Stimulated activated CD8-positive, alpha-beta memory T cell treated with anti-CD3 and anti-CD28 coated beads, Interleukin-2, amount 100 ng/mL, for 48 hours (primary cell): ENCODE data around the gene CDC14A.
"Not testable (repeated sequence)": the region's sequence is repeated elsewhere in the genome, so short reads cannot be mapped to it uniquely, and the experiment has no call there.

Experiments used
- DNase-seq, 2 donors: peaks; one replicate each; pipeline ENCODE4 v3.0.0-alpha.2; 2020; ENCODE audit warnings: low read depth in 2 of 2

The CDC14A gene

GRCh38 chr1:100352267-100353070, at the start of gene CDC14A:
Gene CDC14A (plus strand): TSS chr1:100352506. CDS start chr1:100352955, 449 bp downstream.
- peak; percentile 77 to 82 for DNase-seq

GRCh38 chr1:100302739-100303138, 49.6 kb upstream of the CDC14A start:
- DNase-seq, result no peak

DNA sequence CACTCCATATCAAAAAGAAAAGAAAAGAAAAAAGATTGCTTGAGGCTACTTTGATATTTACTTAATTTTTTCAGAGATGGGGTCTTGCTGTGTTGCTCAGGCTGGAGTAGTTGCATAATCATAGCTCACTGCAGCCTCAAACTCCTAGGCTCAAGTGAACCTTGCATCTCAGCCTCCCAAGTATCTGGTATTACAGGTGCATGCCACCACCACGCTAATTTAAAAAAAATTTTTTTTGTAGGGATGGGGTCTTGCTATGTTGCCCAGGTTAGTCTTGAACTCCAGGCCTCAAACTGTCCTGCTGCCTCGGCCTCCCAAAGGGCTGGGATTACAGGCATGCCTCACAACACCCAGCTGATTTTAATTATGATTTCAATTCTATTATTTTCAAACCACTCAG, 48.1 kb upstream of the CDC14A start:
- no peak for DNase-seq

- no peak for DNase-seq
Observed at GRCh38 chr1:100304921-100305320, 47.4 kb upstream of the CDC14A start.

DNA sequence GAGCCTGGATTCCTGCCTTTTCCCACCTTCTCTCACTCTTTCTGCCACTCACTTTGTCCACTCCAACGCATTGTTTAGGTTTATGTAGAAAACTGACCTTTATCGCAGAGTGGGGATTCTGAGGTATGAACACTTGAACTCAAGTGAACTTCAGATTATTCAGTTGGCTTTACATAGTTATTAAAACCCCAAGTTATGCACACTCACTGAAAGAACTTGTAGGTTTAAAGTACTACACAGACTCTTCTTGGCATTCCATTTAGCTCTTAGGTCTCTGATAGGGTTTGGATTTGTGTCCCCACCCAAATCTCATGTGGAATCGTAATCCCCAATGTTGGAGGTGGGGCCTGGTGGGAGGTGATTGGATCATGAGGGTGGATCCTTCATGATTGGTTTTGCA, 46.4 kb upstream of the CDC14A start:
- no peak for DNase-seq

DNA sequence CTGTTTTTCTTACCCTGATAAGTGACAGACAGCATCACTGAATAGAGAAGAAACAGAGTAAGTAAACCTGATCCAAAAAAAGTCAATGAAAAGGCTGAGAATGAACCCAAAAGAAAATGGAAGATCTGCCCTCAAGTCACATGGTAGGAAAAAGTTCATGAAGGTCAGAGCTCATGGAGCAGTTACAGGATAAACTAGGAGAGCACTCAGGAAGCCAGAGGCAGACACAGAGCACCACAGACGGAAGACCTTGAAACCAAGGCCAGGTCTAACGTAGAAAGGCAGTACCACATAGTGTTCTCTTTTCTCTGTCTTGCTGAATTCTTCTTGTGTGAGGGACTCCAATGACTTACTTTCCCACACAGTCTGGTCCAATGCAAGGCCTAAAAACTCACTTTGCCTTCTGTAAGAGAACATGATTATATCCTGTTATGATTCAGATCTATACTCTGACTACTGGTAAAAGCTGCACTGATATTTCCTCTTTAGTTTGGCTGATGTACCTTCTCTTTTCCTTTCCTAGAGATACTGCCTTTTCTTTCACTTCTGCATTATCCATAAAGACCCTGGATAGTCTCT, 45.5 kb upstream of the CDC14A start:
- no peak for DNase-seq

DNA sequence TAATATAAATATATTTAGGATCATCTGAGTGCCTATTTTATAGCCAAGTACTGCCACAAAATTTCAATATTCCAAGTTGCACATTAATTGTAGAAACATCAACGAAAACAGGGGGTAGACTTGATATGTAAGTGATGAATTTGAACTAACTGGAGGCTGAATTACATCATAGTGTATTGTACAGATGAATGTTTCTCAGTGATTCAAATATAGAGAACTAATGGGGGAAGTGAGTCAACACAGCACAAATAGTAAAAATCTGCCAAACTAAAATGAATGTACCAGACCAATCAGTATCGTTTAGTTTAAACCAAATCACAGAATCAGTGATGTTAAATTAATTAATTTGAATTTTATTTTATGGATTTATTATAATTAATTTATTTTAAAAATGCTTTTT, 43.5 kb upstream of the CDC14A start:
- no peak for DNase-seq

GRCh38 chr1:100309863-100310262, 42.4 kb upstream of the CDC14A start:
- DNase-seq, result no peak

GRCh38 chr1:100313382-100313781, 38.9 kb upstream of the CDC14A start:
- no peak for DNase-seq

DNA sequence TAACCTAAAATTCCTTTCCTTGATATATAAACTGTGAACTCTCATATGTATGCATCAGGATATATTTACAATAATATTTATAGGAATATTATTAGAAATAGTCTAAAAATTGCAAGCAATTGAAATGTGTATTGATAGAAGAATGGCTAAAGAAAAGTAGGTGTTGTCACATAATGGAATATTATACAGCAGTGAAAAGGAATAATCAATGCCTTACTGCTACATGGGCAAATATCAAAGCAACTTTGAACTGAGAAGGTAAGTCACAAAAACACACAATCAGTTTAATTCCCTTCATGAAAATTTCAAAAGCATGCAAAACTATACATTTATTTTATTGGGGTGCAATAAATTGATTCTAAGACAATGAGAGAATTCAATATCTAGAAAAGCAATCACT, 35.7 kb upstream of the CDC14A start:
- no peak for DNase-seq

- DNase-seq, result no peak
Observed at GRCh38 chr1:100320311-100321099, 31.8 kb upstream of the CDC14A start.

- DNase-seq, result no peak
Observed at GRCh38 chr1:100321100-100321493, 31.2 kb upstream of the CDC14A start.

GRCh38 chr1:100321506-100321905, 30.8 kb upstream of the CDC14A start:
- no peak for DNase-seq

- no peak for DNase-seq
Observed at GRCh38 chr1:100322436-100323211, 29.7 kb upstream of the CDC14A start.

DNA sequence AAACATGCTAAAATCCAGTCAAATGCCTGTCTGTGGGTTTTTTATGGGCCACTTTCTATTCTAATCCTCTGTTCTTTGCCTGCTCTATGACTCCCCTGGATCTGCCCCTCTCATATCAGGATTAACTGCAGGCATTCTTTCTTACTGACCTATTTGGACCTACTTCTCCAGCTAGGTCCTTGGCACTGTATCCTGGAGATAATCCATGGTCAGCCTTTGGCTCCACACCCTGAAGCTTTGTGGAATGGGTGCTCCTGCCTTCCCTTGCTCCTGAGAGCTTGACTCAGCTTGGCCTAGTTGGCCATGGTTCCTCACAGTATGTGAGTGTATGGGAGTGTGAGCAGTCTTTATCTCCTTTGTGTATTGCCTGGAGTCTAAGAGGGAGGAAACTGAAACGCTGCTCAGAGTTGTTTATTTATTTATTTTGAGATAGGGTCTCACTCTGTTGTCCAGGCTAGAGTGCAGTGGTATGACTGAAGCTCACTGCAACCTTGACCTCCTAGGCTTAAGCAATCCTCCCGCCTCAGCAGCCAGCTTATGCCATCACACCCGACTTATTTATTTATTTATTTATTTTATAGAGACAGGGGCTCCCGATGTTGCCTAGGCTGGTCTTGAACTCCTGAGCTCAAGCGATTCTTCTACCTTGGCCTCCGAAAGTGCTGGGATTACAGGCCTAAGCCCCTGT, 28.7 kb upstream of the CDC14A start:
- no peak for DNase-seq

- DNase-seq, result no peak
Observed at GRCh38 chr1:100325415-100326324, 26.6 kb upstream of the CDC14A start.

DNA sequence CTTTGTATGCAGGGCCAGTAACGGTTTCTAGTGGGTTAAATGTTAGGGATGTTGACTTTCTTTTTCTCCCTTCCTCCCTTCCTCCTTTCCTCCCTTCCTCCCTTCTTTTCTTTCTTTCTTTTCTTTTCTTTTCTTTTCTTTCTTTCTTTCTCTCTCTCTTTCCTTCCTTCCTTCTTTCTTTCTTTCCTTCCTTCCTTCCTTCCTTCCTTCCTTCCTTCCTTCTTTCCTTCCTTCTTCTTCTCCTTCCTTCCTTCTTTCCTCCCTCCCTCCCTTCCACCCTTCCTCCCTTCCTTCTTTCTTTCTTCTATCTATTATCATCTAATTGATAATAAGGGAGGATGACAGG, 26.0 kb upstream of the CDC14A start:
- DNase-seq, result not testable (repeated sequence)

DNA sequence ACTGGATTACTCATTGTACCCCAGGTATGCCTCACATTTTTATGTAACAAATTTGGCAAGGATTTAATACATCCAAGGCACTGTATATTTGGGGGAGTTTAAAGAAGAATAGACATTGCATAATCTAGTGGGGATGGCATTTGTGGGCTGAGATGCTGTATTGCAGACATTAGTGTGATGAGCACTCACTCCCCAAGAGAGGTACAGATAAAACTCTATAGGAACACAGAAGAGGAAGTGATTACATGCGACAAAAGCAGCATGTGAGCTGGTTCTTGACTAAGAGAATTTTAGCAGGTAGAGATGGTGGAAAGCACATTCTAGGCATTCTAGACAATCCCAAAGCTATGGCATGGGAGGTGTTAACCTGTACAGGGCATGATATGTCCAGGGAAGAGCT, 24.2 kb upstream of the CDC14A start:
- no peak for DNase-seq

DNA sequence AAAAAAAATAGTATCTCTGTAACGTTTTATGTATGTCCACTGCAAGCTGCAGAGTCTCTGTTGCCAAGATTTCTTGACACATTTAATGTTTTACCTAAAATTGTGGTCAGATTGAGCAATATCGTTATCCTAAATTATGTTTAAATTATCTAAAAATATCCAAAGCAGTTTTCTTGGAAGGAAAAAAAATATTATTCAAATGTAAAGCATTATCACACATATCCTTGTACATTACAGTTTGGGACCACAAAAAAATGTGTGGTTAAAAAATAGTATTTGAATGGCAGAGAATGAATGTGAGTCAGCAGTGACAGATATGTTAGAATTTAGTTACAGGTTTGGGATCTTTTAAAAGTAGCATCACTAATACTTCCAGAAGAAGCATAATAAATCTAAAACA, 21.2 kb upstream of the CDC14A start:
- not testable (repeated sequence) for DNase-seq

GRCh38 chr1:100332331-100332730, 20.0 kb upstream of the CDC14A start:
- no peak for DNase-seq
